Neural cell (in vitro differentiated cells): ENCODE measurements around the gene GALNT11. TPM values are rescaled to one million over a fixed set of nuclear protein-coding genes. Genes with fewer than 3 reads are reported as not detected.

Experiments used
- H2AFZ ChIP-seq: fragments of 200-600, 300-800 bp; sonication (generic), shearing (Covaris generic); 2 replicates; pipeline ENCODE4 v1.6.0; 2014; ENCODE audit warnings: low read depth, mild to moderate bottlenecking, antibody characterized with exemption, low read length, moderate library complexity
- H3F3A ChIP-seq: fragments of 200-600 bp; shearing (Covaris generic); 2 replicates; pipeline ENCODE4 v1.6.1; 2016; ENCODE audit warnings: mild to moderate bottlenecking, moderate library complexity, mixed read lengths, antibody characterized with exemption, low read length; ENCODE audit not compliant: insufficient read depth, poor library complexity, severe bottlenecking
- H3K27ac ChIP-seq: fragments of 200-600, 300-800 bp; sonication (generic), shearing (Covaris generic); 2 replicates; pipeline ENCODE4 v1.5.1; 2014; ENCODE audit warnings: mild to moderate bottlenecking, low read length, moderate library complexity
- H3K27me3 ChIP-seq: fragments of 300-800, 200-600 bp; sonication (generic), shearing (Covaris generic); 2 replicates; pipeline ENCODE4 v1.6.0; 2014; ENCODE audit warnings: mild to moderate bottlenecking, low read depth, low read length, moderate library complexity; ENCODE audit not compliant: insufficient read depth
- H3K36me3 ChIP-seq: fragments of 300-800, 200-600 bp; sonication (generic), shearing (Covaris generic); 2 replicates; pipeline ENCODE4 v1.5.1; 2014; ENCODE audit warnings: mild to moderate bottlenecking, antibody characterized with exemption, low read length, moderate library complexity; ENCODE audit not compliant: insufficient read depth
- H3K4me2 ChIP-seq: fragments of 300-800, 200-600 bp; sonication (generic), shearing (Covaris generic); 2 replicates; pipeline ENCODE4 v1.6.0; 2014; ENCODE audit warnings: mild to moderate bottlenecking, low read length
- H3K4me3 ChIP-seq: fragments of 300-800, 200-600 bp; sonication (generic), shearing (Covaris generic); 2 replicates; pipeline ENCODE4 v1.5.1; 2014; ENCODE audit warnings: mild to moderate bottlenecking, low read length, moderate library complexity
- H3K79me2 ChIP-seq: fragments of 200-600 bp; shearing (Covaris generic); replicated peaks from 2 replicates; pipeline ENCODE4 v1.6.0; 2014; ENCODE audit warnings: mild to moderate bottlenecking, low read length, moderate library complexity; ENCODE audit not compliant: insufficient read depth
- H3K9ac ChIP-seq: fragments of 300-800, 200-600 bp; sonication (generic), shearing (Covaris generic); 2 replicates; pipeline ENCODE4 v1.6.1; 2016; ENCODE audit warnings: mild to moderate bottlenecking, low read length, mixed read lengths
- H3K9me2 ChIP-seq: fragments of 200-600 bp; shearing (Covaris generic); 2 replicates; pipeline ENCODE4 v1.6.1; 2016; ENCODE audit warnings: mild to moderate bottlenecking, low read length, mixed read lengths; ENCODE audit not compliant: insufficient read depth
- H3K9me3 ChIP-seq: fragments of 200-600, 300-800 bp; sonication (generic), shearing (Covaris generic); 2 replicates; pipeline ENCODE4 v1.6.1; 2016; ENCODE audit warnings: mild to moderate bottlenecking, mixed run types, low read length, moderate library complexity, mixed read lengths
- H4K20me1 ChIP-seq: fragments of 200-600 bp; shearing (Covaris generic); 2 replicates; pipeline ENCODE4 v1.6.1; 2016; ENCODE audit warnings: mild to moderate bottlenecking, mixed run types; ENCODE audit not compliant: insufficient read depth
- CTCF ChIP-seq: fragments of 450-650 bp; IDR thresholded peaks from 2 replicates; pipeline ENCODE4 v1.5.1; 2014; ENCODE audit warnings: antibody characterized with exemption, mild to moderate bottlenecking, moderate library complexity; ENCODE audit not compliant: poor library complexity, severe bottlenecking
- EP300 ChIP-seq: fragments of 450-650 bp; conservative IDR thresholded peaks from 2 replicates; pipeline ENCODE4 v1.6.1; 2014; ENCODE audit warnings: antibody characterized with exemption, mild to moderate bottlenecking, moderate library complexity; ENCODE audit not compliant: poor library complexity, severe bottlenecking
- EZH2 ChIP-seq: fragments of 200-600, 300-800 bp; shearing (Covaris generic), sonication (generic); IDR thresholded peaks from 2 replicates; pipeline ENCODE4 v1.6.1; 2014; ENCODE audit warnings: antibody characterized with exemption, low read length, borderline replicate concordance, mild to moderate bottlenecking; ENCODE audit not compliant: insufficient read depth, poor library complexity, severe bottlenecking
- MXI1 ChIP-seq: fragments of 450-650 bp; conservative IDR thresholded peaks from 2 replicates; pipeline ENCODE4 v1.6.1; 2014; ENCODE audit warnings: antibody characterized with exemption, mild to moderate bottlenecking; ENCODE audit not compliant: poor library complexity, severe bottlenecking
- POLR2AphosphoS5 ChIP-seq: IDR thresholded peaks from 2 replicates; pipeline ENCODE4 v1.6.1; 2012
- RAD21 ChIP-seq: fragments of 450-650 bp; conservative IDR thresholded peaks from 2 replicates; pipeline ENCODE4 v1.6.1; 2014; ENCODE audit warnings: antibody characterized with exemption, mild to moderate bottlenecking, moderate library complexity
- REST ChIP-seq: IDR thresholded peaks from 2 replicates; pipeline ENCODE4 v1.6.1; 2012; ENCODE audit warnings: borderline replicate concordance
- SMC3 ChIP-seq: fragments of 450-650 bp; conservative IDR thresholded peaks from 2 replicates; pipeline ENCODE4 v1.6.1; 2014; ENCODE audit warnings: antibody characterized with exemption, mild to moderate bottlenecking, moderate library complexity; ENCODE audit not compliant: poor library complexity
- TAF1 ChIP-seq: IDR thresholded peaks from 2 replicates; pipeline ENCODE4 v1.6.1; 2012; ENCODE audit warnings: low read depth
- polyA plus RNA-seq: library from polyadenylated mRNA; depleted of rRNA; stranded (reverse); fragments of >200 nt; gene quantifications from 2 replicates; pipeline ENCODE4 v1.2.3, GENCODE V29; 2014

GALNT11 gene
- polyA plus RNA-seq, 1 donor from 2014 or later: 118 TPM

GRCh38 chr7:152013230-152013629, 12.2 kb upstream of the GALNT11 start:
- TF ChIP-seq SMC3 (no peak), EP300 (no peak), TAF1 (no peak), CTCF (no peak)
- H3K4me3 ChIP-seq: no peak overlapping the region
- no peaks in the 10 kb centered on the region for H3K79me2 ChIP-seq
- H3K9ac ChIP-seq: no peak overlapping the region
- H3K9me3 ChIP-seq: no peaks in the 10 kb centered on the region
- no peaks in the 10 kb centered on the region for H4K20me1 ChIP-seq
- no peaks in the 10 kb centered on the region for H3K9me2 ChIP-seq
- no peaks in the 10 kb centered on the region for H3K27me3 ChIP-seq
- no peaks in the 10 kb centered on the region for H3F3A ChIP-seq
- no peaks in the 10 kb centered on the region for H3K36me3 ChIP-seq
- H2AFZ ChIP-seq: no peak overlapping the region
- H3K27ac ChIP-seq: no peak overlapping the region
- no peak overlapping the region for H3K4me2 ChIP-seq

- H3K36me3 ChIP-seq: no peaks in the 10 kb centered on the region
- H3K79me2 ChIP-seq: no peaks in the 10 kb centered on the region
- no peak for TF ChIP-seq MXI1
- TF ChIP-seq RAD21: no peak
- no peak for TF ChIP-seq REST
- TF ChIP-seq EP300: no peak
- no peak for TF ChIP-seq POLR2AphosphoS5
- TF ChIP-seq EZH2: no peak
- TF ChIP-seq TAF1: no peak
- no peak for TF ChIP-seq SMC3
- TF ChIP-seq CTCF: no peak
- H3K27ac ChIP-seq: no peak overlapping the region
- no peak overlapping the region for H3K4me2 ChIP-seq
- H3K9ac ChIP-seq: no peak overlapping the region
- no peak overlapping the region for H3K4me3 ChIP-seq
- H3F3A ChIP-seq: no peaks in the 10 kb centered on the region
- no peaks in the 10 kb centered on the region for H4K20me1 ChIP-seq
- H3K9me2 ChIP-seq: no peaks in the 10 kb centered on the region
- H2AFZ ChIP-seq: no peak overlapping the region
- H3K9me3 ChIP-seq: no peaks in the 10 kb centered on the region
- no peaks in the 10 kb centered on the region for H3K27me3 ChIP-seq
Measured at GRCh38 chr7:152013974-152014373, 11.5 kb upstream of the GALNT11 start.
